ENCODE results near the gene LRIT1.

Gene LRIT1

DNA sequence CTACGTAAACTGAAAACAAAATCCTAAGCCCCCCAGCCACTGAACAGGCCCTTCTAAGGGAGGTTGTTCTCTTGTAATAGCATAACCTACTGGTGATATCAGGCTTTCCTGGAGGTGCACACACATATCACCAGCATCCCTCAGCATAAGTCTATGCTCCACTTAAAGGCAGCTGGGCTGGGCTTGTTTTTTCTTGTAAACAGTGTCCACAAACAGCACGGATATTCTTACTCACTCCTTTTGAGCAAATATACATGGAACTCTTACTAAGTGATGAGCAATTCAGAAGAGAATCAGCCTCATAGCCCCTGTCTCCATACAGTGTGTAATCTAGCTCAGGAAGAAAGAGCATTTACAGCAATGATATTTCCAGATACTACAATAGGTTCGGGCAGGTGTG lies 2.4 kb downstream of the LRIT1 start:
- Histone ChIP-seq H3K27ac (no peak overlapping the region), H3K36me3 (ENCODE audit: insufficient read depth, low read length) (no peaks in the 10 kb centered on the region), H3K9ac (ENCODE audit: insufficient read length) (no peak overlapping the region), H3K4me3 (no peak overlapping the region), H3K9me3 (ENCODE audit: low read depth, low read length) (no peaks in the 10 kb centered on the region)
- no peak for DNase-seq (ENCODE audit: low read depth, low spot score)
- TF ChIP-seq FOXP2 (optimal IDR thresholded peaks at IDR 0.05; ENCODE audit: control extremely low read depth, extremely low read length, insufficient read depth) (no peak), EZH2 (IDR thresholded peaks at IDR 0.05) (no peak), POLR2AphosphoS5 (IDR thresholded peaks at IDR 0.05; ENCODE audit: borderline replicate concordance, low read depth, low read length) (no peak)

DNA sequence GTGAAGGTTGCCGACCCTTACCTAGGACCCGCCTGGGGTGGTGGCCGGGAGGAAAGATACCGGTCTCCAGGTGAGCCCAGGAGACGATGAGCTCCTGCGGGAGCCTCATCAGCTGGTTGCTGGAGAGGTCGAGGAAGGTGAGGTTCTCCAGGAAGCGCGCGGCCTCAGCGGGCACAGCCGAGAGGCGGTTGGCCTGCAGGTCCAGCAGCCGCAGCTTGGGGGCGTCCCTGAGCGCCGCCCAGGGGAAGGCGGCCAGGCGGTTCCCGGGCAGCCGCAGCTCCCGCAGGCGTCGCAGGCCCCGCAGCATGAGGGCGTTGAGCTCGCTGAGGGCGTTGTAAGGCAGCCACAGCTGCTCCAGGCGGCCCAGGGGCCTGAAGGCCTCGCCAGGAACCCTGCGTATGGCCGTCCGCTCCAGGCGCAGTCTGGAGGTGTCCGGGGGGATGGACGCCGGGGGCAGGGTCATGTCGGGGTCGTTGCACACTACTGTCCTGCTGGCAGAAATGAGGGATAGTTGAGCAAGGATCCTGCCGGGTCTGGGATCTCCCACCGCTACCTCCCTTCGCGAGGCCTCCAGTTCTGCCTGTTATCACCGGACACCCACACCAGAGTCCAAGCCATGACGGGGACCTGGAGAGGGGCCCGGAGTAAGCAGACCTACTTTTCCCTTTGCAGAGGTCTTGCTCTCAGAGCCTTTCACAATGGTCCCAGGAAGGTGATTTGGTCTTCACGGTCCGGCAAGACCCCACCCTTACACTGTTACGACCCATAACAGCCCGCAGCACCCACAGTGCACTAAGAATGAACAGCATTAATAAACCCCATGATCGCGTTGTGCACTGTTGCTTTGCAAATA lies 3.9 kb downstream of the LRIT1 start:
- Histone ChIP-seq H3K4me3 (no peak overlapping the region), H3K9ac (ENCODE audit: insufficient read length) (no peak overlapping the region), H3K9me3 (ENCODE audit: low read depth, low read length) (no peaks in the 10 kb centered on the region), H3K36me3 (ENCODE audit: insufficient read depth, low read length) (no peaks in the 10 kb centered on the region), H3K27ac (no peak overlapping the region)
- TF ChIP-seq POLR2AphosphoS5 (IDR thresholded peaks at IDR 0.05; ENCODE audit: borderline replicate concordance, low read depth, low read length): no peak
- no peak for TF ChIP-seq EZH2 (IDR thresholded peaks at IDR 0.05)
- TF ChIP-seq FOXP2 (optimal IDR thresholded peaks at IDR 0.05; ENCODE audit: control extremely low read depth, extremely low read length, insufficient read depth): no peak
- no peak for DNase-seq (ENCODE audit: low read depth, low spot score)

DNA sequence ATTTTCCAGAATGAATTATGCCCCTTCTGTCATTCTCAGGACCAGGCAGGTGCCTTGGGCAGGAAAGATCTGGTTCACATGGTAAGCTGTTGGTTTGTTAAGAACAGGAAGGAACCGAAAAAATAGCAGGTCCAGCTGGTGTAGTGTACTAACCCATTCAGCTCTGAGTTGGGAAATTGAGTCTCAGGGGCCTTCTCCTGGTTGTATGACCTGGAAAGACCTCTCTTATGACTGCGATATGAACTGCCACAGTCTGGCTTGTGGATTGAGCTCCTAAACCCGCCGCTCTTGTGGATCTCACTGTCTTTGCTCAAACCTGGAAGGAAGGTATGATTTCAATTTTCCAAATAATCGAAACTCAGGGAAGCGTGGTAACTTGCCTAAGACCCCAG lies 4.5 kb downstream of the LRIT1 start:
- no peak for TF ChIP-seq EZH2 (IDR thresholded peaks at IDR 0.05)
- no peak for TF ChIP-seq POLR2AphosphoS5 (IDR thresholded peaks at IDR 0.05; ENCODE audit: borderline replicate concordance, low read depth, low read length)
- TF ChIP-seq FOXP2 (optimal IDR thresholded peaks at IDR 0.05; ENCODE audit: control extremely low read depth, extremely low read length, insufficient read depth): no peak
- H3K9ac ChIP-seq (ENCODE audit: insufficient read length): no peak overlapping the region
- H3K27ac ChIP-seq: no peak overlapping the region

DNA sequence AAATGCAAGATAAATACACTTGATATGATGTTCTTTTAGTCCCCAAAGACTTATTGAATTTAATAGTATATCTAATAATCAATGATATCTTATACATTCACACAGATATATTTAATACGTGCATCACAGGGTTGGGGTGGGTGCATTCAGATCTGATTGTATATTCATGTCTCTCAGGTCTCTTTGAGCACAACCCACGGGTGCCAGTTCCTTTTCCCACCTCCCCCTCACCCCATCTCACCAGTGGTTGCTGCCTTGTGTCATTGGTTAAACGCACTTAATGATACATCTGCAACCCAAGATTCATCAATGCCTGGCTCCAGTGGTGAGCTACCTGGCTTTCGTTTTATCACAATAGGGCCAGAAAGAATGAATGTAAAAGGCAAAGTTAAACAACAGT lies 6.2 kb downstream of the LRIT1 start:
- DNase-seq (ENCODE audit: low read depth, low spot score): no peak
- TF ChIP-seq EZH2 (IDR thresholded peaks at IDR 0.05) (no peak), FOXP2 (optimal IDR thresholded peaks at IDR 0.05; ENCODE audit: control extremely low read depth, extremely low read length, insufficient read depth) (no peak), POLR2AphosphoS5 (IDR thresholded peaks at IDR 0.05; ENCODE audit: borderline replicate concordance, low read depth, low read length) (no peak)

More for the DNA sequence above, 4.5 kb downstream of the LRIT1 start:
- Histone ChIP-seq H3K36me3 (ENCODE audit: insufficient read depth, low read length) (no peaks in the 10 kb centered on the region), H3K9me3 (ENCODE audit: low read depth, low read length) (no peaks in the 10 kb centered on the region), H3K4me3 (no peak overlapping the region)
- no peak for DNase-seq (ENCODE audit: low read depth, low spot score)

DNA sequence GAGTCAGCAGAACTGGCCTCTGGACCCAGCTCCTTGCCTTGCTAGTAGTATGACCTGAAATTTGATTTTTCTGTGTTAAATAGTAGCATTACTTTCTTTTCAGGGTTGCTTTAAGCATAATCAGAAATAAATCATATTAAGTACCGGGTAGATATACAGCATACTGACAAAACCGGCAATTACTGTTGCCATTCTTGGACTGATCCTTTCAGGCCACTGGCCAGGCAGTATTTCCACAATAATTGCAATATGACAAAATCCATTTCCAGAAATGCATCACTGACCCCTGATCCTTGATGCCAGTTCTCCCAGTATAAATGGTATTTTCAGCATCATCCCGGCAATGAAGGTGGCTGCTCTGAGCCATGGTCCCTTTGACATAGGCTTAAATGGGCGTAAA lies 6.9 kb downstream of the LRIT1 start:
- Histone ChIP-seq H3K27ac (no peak overlapping the region), H3K36me3 (ENCODE audit: insufficient read depth, low read length) (no peaks in the 10 kb centered on the region), H3K9ac (ENCODE audit: insufficient read length) (no peak overlapping the region), H3K9me3 (ENCODE audit: low read depth, low read length) (no peaks in the 10 kb centered on the region), H3K4me3 (no peak overlapping the region)
- no peak for DNase-seq (ENCODE audit: low read depth, low spot score)
- TF ChIP-seq POLR2AphosphoS5 (IDR thresholded peaks at IDR 0.05; ENCODE audit: borderline replicate concordance, low read depth, low read length): no peak
- TF ChIP-seq FOXP2 (optimal IDR thresholded peaks at IDR 0.05; ENCODE audit: control extremely low read depth, extremely low read length, insufficient read depth): no peak
- no peak for TF ChIP-seq EZH2 (IDR thresholded peaks at IDR 0.05)

More for the DNA sequence above, 6.2 kb downstream of the LRIT1 start:
- no peak overlapping the region for H3K4me3 ChIP-seq
- no peaks in the 10 kb centered on the region for H3K36me3 ChIP-seq (ENCODE audit: insufficient read depth, low read length)
- H3K9me3 ChIP-seq (ENCODE audit: low read depth, low read length): no peaks in the 10 kb centered on the region
- H3K9ac ChIP-seq (ENCODE audit: insufficient read length): no peak overlapping the region
- no peak overlapping the region for H3K27ac ChIP-seq

DNA sequence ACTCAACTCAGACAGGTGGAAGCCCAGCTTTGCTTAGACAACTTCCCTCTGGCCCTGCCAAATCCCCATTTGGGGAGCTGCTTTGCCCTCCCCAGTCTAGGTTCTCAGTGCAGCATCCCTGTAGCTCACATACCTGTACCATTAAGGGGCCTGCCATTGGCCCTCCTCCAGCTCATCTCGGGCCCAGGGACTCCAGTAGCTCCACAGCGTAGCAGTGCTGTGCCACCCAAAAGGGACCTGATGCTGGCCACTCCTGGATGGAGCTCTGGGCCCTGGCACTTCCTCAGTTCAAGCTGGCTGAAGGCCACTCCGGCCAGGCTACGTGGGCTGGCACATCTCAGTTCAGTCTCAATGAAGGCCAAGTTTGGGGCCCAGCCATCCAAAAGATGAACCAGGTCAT lies 7.4 kb downstream of the LRIT1 start:
- H3K27ac ChIP-seq: no peak overlapping the region
- no peak for DNase-seq (ENCODE audit: low read depth, low spot score)
- no peak overlapping the region for H3K4me3 ChIP-seq
- H3K9me3 ChIP-seq (ENCODE audit: low read depth, low read length): no peaks in the 10 kb centered on the region
- TF ChIP-seq POLR2AphosphoS5 (IDR thresholded peaks at IDR 0.05; ENCODE audit: borderline replicate concordance, low read depth, low read length) (no peak), EZH2 (IDR thresholded peaks at IDR 0.05) (no peak), FOXP2 (optimal IDR thresholded peaks at IDR 0.05; ENCODE audit: control extremely low read depth, extremely low read length, insufficient read depth) (no peak)
- H3K9ac ChIP-seq (ENCODE audit: insufficient read length): no peak overlapping the region
- H3K36me3 ChIP-seq (ENCODE audit: insufficient read depth, low read length): no peaks in the 10 kb centered on the region

DNA sequence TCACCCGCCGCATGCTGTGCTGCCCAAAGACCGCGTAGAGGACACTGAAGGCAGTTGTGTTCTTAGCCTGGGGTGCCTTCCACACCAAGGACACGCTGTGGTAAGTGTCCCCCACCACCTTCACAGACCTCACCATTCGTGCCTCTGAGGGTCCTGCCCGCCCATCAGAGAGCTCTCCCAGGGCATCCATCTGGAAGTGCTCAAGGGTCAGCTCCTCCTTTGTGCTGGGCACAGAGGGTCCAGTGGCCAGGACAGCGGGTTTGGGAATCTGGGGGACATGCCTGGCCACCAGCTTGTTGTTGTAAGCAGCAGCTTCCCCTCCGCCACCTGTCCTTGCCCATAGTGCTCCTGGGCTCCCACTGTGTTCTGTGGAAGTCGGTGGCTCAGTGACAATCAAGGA lies 9.0 kb downstream of the LRIT1 start:
- TF ChIP-seq EZH2 (IDR thresholded peaks at IDR 0.05) (no peak), POLR2AphosphoS5 (IDR thresholded peaks at IDR 0.05; ENCODE audit: borderline replicate concordance, low read depth, low read length) (no peak), FOXP2 (optimal IDR thresholded peaks at IDR 0.05; ENCODE audit: control extremely low read depth, extremely low read length, insufficient read depth) (no peak)
- H3K4me3 ChIP-seq: no peak overlapping the region
- no peak for DNase-seq (ENCODE audit: low read depth, low spot score)

DNA sequence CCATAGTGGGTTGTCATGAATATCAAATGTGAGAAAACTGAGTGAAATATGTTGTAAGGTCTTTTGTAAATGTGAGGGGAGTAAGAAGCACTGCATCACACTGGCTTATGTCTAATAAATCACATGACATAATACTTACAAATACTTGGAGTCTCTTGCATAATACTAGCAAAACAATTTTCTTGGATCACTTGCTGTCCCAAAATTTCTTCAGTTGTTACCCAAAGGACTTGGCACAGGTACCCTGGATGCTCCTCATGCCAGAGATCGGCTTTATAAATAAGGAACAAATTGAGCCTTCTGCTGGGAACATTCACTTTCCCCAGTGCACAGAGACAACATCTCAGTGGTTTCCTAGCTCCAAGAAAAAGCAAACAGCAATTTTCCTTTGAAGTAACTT lies 11.0 kb downstream of the LRIT1 start:
- Histone ChIP-seq H3K27ac (no peak overlapping the region), H3K36me3 (ENCODE audit: insufficient read depth, low read length) (no peaks in the 10 kb centered on the region), H3K9ac (ENCODE audit: insufficient read length) (no peak overlapping the region), H3K9me3 (ENCODE audit: low read depth, low read length) (no peaks in the 10 kb centered on the region), H3K4me3 (no peak overlapping the region)
- DNase-seq (ENCODE audit: low read depth, low spot score): no peak
- TF ChIP-seq EZH2 (IDR thresholded peaks at IDR 0.05) (no peak), FOXP2 (optimal IDR thresholded peaks at IDR 0.05; ENCODE audit: control extremely low read depth, extremely low read length, insufficient read depth) (no peak), POLR2AphosphoS5 (IDR thresholded peaks at IDR 0.05; ENCODE audit: borderline replicate concordance, low read depth, low read length) (no peak)

More for the DNA sequence above, 9.0 kb downstream of the LRIT1 start:
- no peaks in the 10 kb centered on the region for H3K36me3 ChIP-seq (ENCODE audit: insufficient read depth, low read length)
- H3K9me3 ChIP-seq (ENCODE audit: low read depth, low read length): no peaks in the 10 kb centered on the region
- H3K9ac ChIP-seq (ENCODE audit: insufficient read length): no peak overlapping the region
- H3K27ac ChIP-seq: no peak overlapping the region

Data from SK-N-MC (cell line).